HCT116 (cell line): ENCODE results near the gene SLC38A9. TPM values are rescaled to one million over a fixed set of nuclear protein-coding genes. Genes with fewer than 3 reads are reported as not detected.

ENCODE experiments used
- ATAC-seq: fragments of 200-7000 bp; cut with Tn5 transposase; 2 replicates; pipeline ENCODE4 v1.9.1; 2020; ENCODE audit warnings: mild to moderate bottlenecking, moderate library complexity
- BruUV-seq: library from RNA; stranded (reverse); fragments of 400-500 nt; replicated peaks from 2 replicates; lab custom pipeline; 2021; lab: Mats Ljungman, UMichigan
- CTCF ChIA-PET: fragments of 300-600 bp; sonication (Branson Sonifier 250); formaldehyde crosslinking; loops from one replicate; lab custom pipeline; 2021; ENCODE audit warnings: antibody characterized with exemption; lab: Charles Lee
- POLR2A ChIA-PET: fragments of 300-600, 350-600 bp; sonication (Branson Sonifier 250); formaldehyde crosslinking; loops from one replicate; lab custom pipeline; 2021; ENCODE audit warnings: antibody characterized with exemption; lab: Charles Lee
- RAD21 ChIA-PET, 2 experiments: fragments of 300-600 bp; sonication (Branson Sonifier 250); formaldehyde crosslinking; loops; one replicate each; lab custom pipeline; 2023; ENCODE audit warnings: low total read pairs in 2 of 2; ENCODE audit not compliant: uncharacterized antibody in 2 of 2, unreplicated experiment in 2 of 2, low non-redundant PET in 1 of 2; lab: Charles Lee
- DNase-seq: peaks from one replicate; pipeline ENCODE4 v3.0.0-alpha.2; 2010; ENCODE audit warnings: low read depth, low spot score
- H2AFZ ChIP-seq: fragments of 200-600 bp; shearing (Covaris generic), sonication (generic); 2 replicates; pipeline ENCODE4 v1.6.1; 2017; ENCODE audit warnings: low read depth, mixed run types, mixed read lengths, antibody characterized with exemption, low read length; ENCODE audit not compliant: poor library complexity, severe bottlenecking
- H3K27ac ChIP-seq: 2 replicates; pipeline ENCODE4 v1.5.1; 2012; ENCODE audit warnings: low read depth, low read length
- H3K27me3 ChIP-seq: fragments of 200-600 bp; sonication (generic); 2 replicates; pipeline ENCODE4 v1.6.1; 2016; ENCODE audit warnings: mixed run types, low read length, mixed read lengths; ENCODE audit not compliant: insufficient read depth
- H3K36me3 ChIP-seq, 2 experiments: fragments of 200-500 bp in 1 of 2; fragments of 200-600 bp in 1 of 2; sonication (Bioruptor generic) in 1 of 2; sonication (generic) in 1 of 2; 2 replicates each; pipeline versions ENCODE4 v1.5.1 to v1.6.1; 2014 to 2016; ENCODE audit warnings: low read length in 2 of 2, inconsistent platforms in 1 of 2, mixed read lengths in 1 of 2, mixed run types in 1 of 2; ENCODE audit not compliant: insufficient read depth in 2 of 2, control insufficient read depth in 1 of 2
- H3K4me1 ChIP-seq, 2 experiments: fragments of 200-600 bp in 1 of 2; sonication (generic) in 1 of 2; 2 replicates each; pipeline versions ENCODE4 v1.5.1 to v1.6.1; 2012 to 2017; ENCODE audit warnings: low read length in 2 of 2, inconsistent platforms in 1 of 2, mild to moderate bottlenecking in 1 of 2, mixed read lengths in 1 of 2, mixed run types in 1 of 2, moderate library complexity in 1 of 2; ENCODE audit not compliant: insufficient read depth in 2 of 2, control insufficient read depth in 1 of 2
- H3K4me2 ChIP-seq: fragments of 200-600 bp; sonication (generic); 2 replicates; pipeline ENCODE4 v1.6.1; 2017; ENCODE audit warnings: mixed run types, low read length, mixed read lengths
- H3K4me3 ChIP-seq, 2 experiments: fragments of 200-600 bp in 1 of 2; sonication (generic) in 1 of 2; replicated peaks in 1 of 2; 2 replicates each; pipeline ENCODE4 v1.5.1; 2011 to 2016; ENCODE audit warnings: low read length in 2 of 2, control low read depth in 1 of 2, low read depth in 1 of 2, mild to moderate bottlenecking in 1 of 2, mixed read lengths in 1 of 2, mixed run types in 1 of 2
- H3K79me2 ChIP-seq: fragments of 200-600 bp; sonication (generic); 2 replicates; pipeline ENCODE4 v1.6.1; 2017; ENCODE audit warnings: mild to moderate bottlenecking, mixed run types, low read length, moderate library complexity, mixed read lengths; ENCODE audit not compliant: insufficient read depth
- H3K9ac ChIP-seq: fragments of 200-600 bp; sonication (generic); 2 replicates; pipeline ENCODE4 v1.6.1; 2016; ENCODE audit warnings: low read length, mixed read lengths
- H3K9me2 ChIP-seq: fragments of 200-600 bp; sonication (generic), shearing (Covaris generic); 2 replicates; pipeline ENCODE4 v1.6.1; 2017; ENCODE audit warnings: mixed run types, mild to moderate bottlenecking, moderate library complexity; ENCODE audit not compliant: insufficient read depth
- H3K9me3 ChIP-seq, 2 experiments: fragments of 200-500 bp in 1 of 2; fragments of 200-600 bp in 1 of 2; sonication (Bioruptor generic) in 1 of 2; sonication (generic) in 1 of 2; 2 replicates each; pipeline ENCODE4 v1.6.1; 2014 to 2017; ENCODE audit warnings: low read length in 2 of 2, mixed read lengths in 2 of 2, inconsistent platforms in 1 of 2, low read depth in 1 of 2, mild to moderate bottlenecking in 1 of 2, mixed run types in 1 of 2, moderate library complexity in 1 of 2; ENCODE audit not compliant: control insufficient read depth in 1 of 2, insufficient read depth in 1 of 2
- H4K20me1 ChIP-seq: fragments of 200-600 bp; sonication (generic), shearing (Covaris generic); 2 replicates; pipeline ENCODE4 v1.6.1; 2017; ENCODE audit warnings: mixed run types, mild to moderate bottlenecking, moderate library complexity; ENCODE audit not compliant: insufficient read depth
- ATF3 ChIP-seq: IDR thresholded peaks from 2 replicates; pipeline ENCODE4 v1.6.1; 2012
- CTCF ChIP-seq, 3 experiments: fragments of 200-600 bp in 1 of 3; sonication (generic) in 1 of 3; IDR thresholded peaks in 2 of 3; conservative IDR thresholded peaks in 1 of 3; 2 replicates each; pipeline ENCODE4 v1.5.1; 2012 to 2017; ENCODE audit warnings: low read depth in 2 of 3, low read length in 2 of 3, antibody characterized with exemption in 1 of 3, borderline replicate concordance in 1 of 3, control low read depth in 1 of 3, mild to moderate bottlenecking in 1 of 3, mixed read lengths in 1 of 3, mixed run types in 1 of 3, moderate library complexity in 1 of 3; ENCODE audit not compliant: insufficient read depth in 1 of 3
- EGR1 ChIP-seq: IDR thresholded peaks from 2 replicates; pipeline ENCODE4 v1.6.1; 2012; ENCODE audit warnings: low read depth
- EZH2 ChIP-seq: fragments of 200-600 bp; sonication (generic); IDR thresholded peaks from 2 replicates; pipeline ENCODE4 v1.6.1; 2017; ENCODE audit warnings: antibody characterized with exemption, mixed run types
- EZH2phosphoT487 ChIP-seq: fragments of 200-600 bp; IDR thresholded peaks from 2 replicates; pipeline ENCODE4 v1.6.1; 2018; ENCODE audit warnings: antibody characterized with exemption, borderline replicate concordance
- FOSL1 ChIP-seq: IDR thresholded peaks from 2 replicates; pipeline ENCODE4 v1.6.1; 2012; ENCODE audit warnings: low read depth
- POLR2A ChIP-seq: IDR thresholded peaks from 2 replicates; pipeline ENCODE4 v1.7.0; 2011; ENCODE audit warnings: borderline replicate concordance; ENCODE audit not compliant: insufficient read depth, insufficient read length; ENCODE audit errors: extremely low read depth
- POLR2AphosphoS5 ChIP-seq: IDR thresholded peaks from 2 replicates; pipeline ENCODE4 v1.6.1; 2011; ENCODE audit warnings: mild to moderate bottlenecking, low read depth, low read length, moderate library complexity
- RAD21 ChIP-seq: IDR thresholded peaks from 2 replicates; pipeline ENCODE4 v1.6.1; 2012; ENCODE audit warnings: low read depth, mild to moderate bottlenecking
- REST ChIP-seq: IDR thresholded peaks from 2 replicates; pipeline ENCODE4 v1.6.1; 2012; ENCODE audit warnings: low read depth
- SIN3A ChIP-seq: IDR thresholded peaks from 2 replicates; pipeline ENCODE4 v1.6.1; 2012; ENCODE audit warnings: low read depth
- SP1 ChIP-seq: IDR thresholded peaks from 2 replicates; pipeline ENCODE4 v1.6.1; 2012; ENCODE audit warnings: low read depth
- SRF ChIP-seq: IDR thresholded peaks from 2 replicates; pipeline ENCODE4 v1.6.1; 2012; ENCODE audit warnings: low read depth
- ZFX ChIP-seq: fragments of 450-650 bp; IDR thresholded peaks from 2 replicates; pipeline ENCODE4 v1.6.1; 2017
- intact Hi-C: fragments of 100-400 bp; cut with micrococcal nuclease; formaldehyde crosslinking; loops from 2 replicates; pipeline ENCODE4 v1.10.0; 2022
- total RNA-seq: library from RNA; stranded (reverse); gene quantifications from one replicate; pipeline ENCODE4 v1.2.1, GENCODE V29; 2021; ENCODE audit not compliant: unreplicated experiment
- TF ChIP-seq, protein P1 (sequence below): IDR thresholded peaks from 2 replicates; pipeline ENCODE4 v1.6.1; 2012
- TF ChIP-seq, protein P2 (sequence below): IDR thresholded peaks from 2 replicates; pipeline ENCODE4 v1.6.1; 2011; ENCODE audit warnings: mild to moderate bottlenecking, low read length, moderate library complexity; ENCODE audit not compliant: insufficient replicate concordance; ENCODE audit errors: extremely low read depth

Gene SLC38A9
- total RNA-seq, 1 experiment from 2014 or later = 12.6 TPM

- ATAC-seq = no peak
- POLR2A ChIA-PET = no interaction called here
- no TSS peak for BruUV-seq
- H3K27me3 ChIP-seq = no peaks in the 10 kb centered on the region
- no peaks in the 10 kb centered on the region for H4K20me1 ChIP-seq
- TF ChIP-seq RAD21 (no peak), POLR2AphosphoS5 (no peak), EGR1 (no peak), REST (no peak), EZH2phosphoT487 (no peak), SP1 (no peak), EZH2 (no peak), FOSL1 (no peak), ATF3 (no peak), SIN3A (no peak), POLR2A (no peak), CTCF (IDR thresholded peaks at IDR 0.05 in 2 of 3, conservative IDR thresholded peaks at IDR 0.05 in 1 of 3; ENCODE audit: borderline replicate concordance in 1 of 3, insufficient read depth in 1 of 3, low read depth in 2 of 3, low read length in 2 of 3) (no peak), ZFX (no peak), SRF (no peak)
- TF ChIP-seq, protein P1, sequence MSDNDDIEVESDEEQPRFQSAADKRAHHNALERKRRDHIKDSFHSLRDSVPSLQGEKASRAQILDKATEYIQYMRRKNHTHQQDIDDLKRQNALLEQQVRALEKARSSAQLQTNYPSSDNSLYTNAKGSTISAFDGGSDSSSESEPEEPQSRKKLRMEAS = no peak
- TF ChIP-seq, protein P2, sequence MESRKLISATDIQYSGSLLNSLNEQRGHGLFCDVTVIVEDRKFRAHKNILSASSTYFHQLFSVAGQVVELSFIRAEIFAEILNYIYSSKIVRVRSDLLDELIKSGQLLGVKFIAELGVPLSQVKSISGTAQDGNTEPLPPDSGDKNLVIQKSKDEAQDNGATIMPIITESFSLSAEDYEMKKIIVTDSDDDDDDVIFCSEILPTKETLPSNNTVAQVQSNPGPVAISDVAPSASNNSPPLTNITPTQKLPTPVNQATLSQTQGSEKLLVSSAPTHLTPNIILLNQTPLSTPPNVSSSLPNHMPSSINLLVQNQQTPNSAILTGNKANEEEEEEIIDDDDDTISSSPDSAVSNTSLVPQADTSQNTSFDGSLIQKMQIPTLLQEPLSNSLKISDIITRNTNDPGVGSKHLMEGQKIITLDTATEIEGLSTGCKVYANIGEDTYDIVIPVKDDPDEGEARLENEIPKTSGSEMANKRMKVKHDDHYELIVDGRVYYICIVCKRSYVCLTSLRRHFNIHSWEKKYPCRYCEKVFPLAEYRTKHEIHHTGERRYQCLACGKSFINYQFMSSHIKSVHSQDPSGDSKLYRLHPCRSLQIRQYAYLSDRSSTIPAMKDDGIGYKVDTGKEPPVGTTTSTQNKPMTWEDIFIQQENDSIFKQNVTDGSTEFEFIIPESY = no peak
- TF ChIP-seq, all 23 proteins: peak for 0
- H3K9ac ChIP-seq = no peak overlapping the region
- no peaks in the 10 kb centered on the region for H3K36me3 ChIP-seq
- intact Hi-C loops = no loop called here
- ChIA-PET CTCF (no interaction called here), RAD21 (no interaction called here)
- no peak overlapping the region for H2AFZ ChIP-seq
- no peak overlapping the region for H3K4me3 ChIP-seq
- no peaks in the 10 kb centered on the region for H3K9me3 ChIP-seq
- H3K9me2 ChIP-seq = no peaks in the 10 kb centered on the region; the same call in 1 of the 2 replicates
- no peak for DNase-seq
- no peak overlapping the region for H3K4me2 ChIP-seq
- no peaks in the 10 kb centered on the region for H3K4me1 ChIP-seq
- no peak overlapping the region for H3K27ac ChIP-seq
- no peaks in the 10 kb centered on the region for H3K79me2 ChIP-seq
Observed at GRCh38 chr5:55674340-55674739, 37.8 kb downstream of the SLC38A9 start.
